GM19452 (cell line): ENCODE results near the gene SLC39A13.

ENCODE experiments used
- ATAC-seq: cut with Tn5 transposase; IDR thresholded peaks from one replicate; pipeline ENCODE4 v1.9.1; 2021; ENCODE audit not compliant: unreplicated experiment

Gene SLC39A13

GRCh38 chr11:47383071-47383470 is 25.3 kb upstream of the SLC39A13 start:
- no peak for ATAC-seq

DNA sequence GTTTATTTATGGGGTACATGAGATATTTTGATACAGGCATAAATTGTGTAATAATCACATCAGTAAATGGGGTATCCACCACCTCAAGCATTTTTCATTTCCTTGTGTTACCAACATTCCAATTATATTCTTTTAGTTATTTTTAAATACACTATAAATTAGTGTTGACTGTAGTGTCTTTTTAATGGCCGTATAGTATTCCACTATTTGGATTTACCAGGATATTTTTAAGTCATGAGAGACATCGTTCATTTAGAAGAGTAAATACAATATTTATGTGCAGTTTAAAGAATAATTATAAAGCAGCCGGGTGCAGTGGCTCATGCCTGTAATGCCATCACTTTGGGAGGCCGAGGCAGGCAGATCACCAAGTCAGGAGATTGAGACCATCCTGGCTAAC is 23.9 kb upstream of the SLC39A13 start:
- ATAC-seq: no peak

- ATAC-seq: no peak
Observed at GRCh38 chr11:47387944-47388696, 20.3 kb upstream of the SLC39A13 start.

DNA sequence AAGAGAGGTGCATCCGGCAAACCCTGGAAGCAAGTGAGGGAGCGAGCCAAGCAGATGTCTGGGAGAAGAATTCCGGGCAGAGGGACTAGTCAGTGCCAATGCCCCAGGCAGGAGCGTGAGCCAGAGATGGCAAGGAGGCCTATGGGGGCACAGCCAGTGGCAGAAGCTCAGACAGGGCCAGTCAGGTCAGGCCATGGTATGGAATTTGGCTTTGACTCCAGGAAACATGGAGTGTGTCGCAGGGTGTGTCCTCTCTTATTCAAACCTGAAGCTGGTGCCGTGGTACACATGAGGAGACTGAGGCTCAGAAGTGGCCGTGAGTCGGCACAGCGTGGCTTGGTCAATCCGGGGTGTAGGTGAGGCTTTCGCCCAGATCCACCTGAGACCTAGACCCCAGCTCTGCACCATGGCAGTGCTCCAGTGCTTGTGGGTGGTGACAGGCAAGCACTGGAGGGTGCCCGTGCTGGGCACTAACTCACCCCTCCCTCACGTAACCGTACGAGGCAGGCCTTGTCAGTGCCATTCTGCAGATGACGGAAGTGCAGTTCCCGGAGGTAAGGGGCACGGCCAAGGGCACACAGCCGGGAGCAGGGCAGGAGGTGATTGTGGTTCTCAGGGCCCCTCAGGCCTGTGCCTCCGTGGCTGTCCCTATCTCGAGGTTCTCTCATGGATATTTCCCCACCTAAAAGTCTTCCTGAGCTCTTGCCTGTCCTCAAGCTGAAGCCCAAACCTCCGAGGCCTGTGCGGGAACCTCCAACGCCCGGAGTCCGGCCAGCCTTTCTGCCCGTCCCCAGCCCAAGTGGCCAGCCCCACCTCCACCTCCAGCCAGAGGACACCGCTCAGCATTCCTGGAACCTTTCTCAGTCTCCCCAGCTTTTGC is 19.5 kb upstream of the SLC39A13 start:
- no peak for ATAC-seq

DNA sequence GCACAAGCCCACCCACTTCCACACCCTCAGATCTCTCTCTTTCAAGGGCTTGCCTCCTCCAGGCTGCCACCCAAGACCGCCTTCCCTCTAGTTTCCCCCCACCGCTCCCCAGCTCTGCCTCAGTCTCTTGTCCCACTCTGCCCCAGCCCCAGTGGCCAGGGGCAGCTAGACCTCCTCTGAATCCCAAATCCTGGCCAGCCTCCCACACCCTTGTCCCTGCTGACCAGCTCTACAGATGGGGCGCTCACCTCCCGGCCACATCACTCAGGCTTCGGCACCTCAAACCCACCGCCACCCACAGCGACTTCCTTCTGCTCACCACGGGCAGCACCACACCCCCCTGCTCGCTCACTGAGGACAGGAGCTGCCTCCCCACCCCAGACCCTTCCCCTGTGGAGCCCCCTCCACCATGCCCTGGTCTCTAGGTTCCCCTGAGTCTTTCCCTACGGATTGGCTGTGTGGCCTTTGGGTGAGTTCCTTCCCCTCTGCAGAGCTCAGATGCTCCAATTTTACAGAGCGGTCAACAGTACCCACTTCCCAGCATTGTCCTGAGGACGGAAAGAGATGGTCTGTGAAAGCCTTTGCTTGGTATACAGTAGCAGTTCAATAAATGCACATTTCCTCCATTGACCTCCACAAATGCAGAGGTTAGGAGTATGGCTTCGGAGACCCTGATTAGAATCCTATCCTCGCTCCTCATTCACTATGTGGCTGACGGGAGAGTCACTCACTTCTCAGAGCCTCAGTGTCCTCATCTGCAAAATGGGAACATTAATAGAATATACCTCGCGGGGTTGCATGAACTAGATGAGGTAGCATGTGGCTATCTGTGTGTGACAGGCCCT is 18.6 kb upstream of the SLC39A13 start:
- no peak for ATAC-seq

GRCh38 chr11:47390422-47390760 is 18.0 kb upstream of the SLC39A13 start:
- no peak for ATAC-seq

DNA sequence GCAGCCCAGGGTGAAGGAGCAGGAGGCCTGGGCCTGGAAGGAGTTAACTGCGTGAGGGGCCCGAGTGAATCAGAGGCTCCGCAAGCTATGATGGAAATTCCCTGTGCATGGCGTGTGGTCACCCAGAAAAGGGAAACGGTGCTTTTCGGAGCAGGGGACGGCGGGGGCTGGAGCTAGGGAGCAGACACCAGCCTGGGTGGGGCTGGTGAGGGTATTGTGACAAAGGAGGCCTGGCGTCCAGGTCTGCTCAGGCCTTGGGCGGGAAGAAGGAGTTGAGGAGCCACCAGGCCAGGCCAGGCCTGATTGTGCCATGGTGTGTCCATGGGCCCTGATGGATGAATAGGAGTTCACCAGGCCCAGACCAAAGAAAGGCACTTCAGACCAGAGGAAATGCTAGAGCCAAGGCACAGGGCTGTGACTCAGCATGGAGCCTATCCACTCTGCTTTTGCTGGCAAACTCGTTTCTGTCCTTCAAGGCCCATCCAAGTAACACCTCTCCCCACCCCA is 17.3 kb upstream of the SLC39A13 start:
- ATAC-seq: no peak

- ATAC-seq: no peak
Observed at GRCh38 chr11:47391711-47392432, 16.5 kb upstream of the SLC39A13 start.

GRCh38 chr11:47392546-47393162 is 15.7 kb upstream of the SLC39A13 start:
- no peak for ATAC-seq

GRCh38 chr11:47393163-47394049 is 15.0 kb upstream of the SLC39A13 start:
- no peak for ATAC-seq

DNA sequence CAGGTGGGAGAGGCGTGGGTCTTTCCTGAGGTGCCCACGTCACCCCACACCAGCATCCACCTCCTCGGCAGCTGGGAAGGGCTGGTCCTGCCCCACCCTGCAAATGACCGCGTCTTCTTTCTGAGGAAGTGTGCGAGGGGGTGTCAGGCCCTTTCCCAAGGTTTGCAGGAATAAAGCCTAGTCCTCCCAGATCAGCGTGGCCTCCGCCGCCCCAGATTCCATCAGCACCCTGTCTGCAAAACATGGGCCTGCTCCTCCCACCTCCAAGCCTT is 14.4 kb upstream of the SLC39A13 start:
- no peak for ATAC-seq

DNA sequence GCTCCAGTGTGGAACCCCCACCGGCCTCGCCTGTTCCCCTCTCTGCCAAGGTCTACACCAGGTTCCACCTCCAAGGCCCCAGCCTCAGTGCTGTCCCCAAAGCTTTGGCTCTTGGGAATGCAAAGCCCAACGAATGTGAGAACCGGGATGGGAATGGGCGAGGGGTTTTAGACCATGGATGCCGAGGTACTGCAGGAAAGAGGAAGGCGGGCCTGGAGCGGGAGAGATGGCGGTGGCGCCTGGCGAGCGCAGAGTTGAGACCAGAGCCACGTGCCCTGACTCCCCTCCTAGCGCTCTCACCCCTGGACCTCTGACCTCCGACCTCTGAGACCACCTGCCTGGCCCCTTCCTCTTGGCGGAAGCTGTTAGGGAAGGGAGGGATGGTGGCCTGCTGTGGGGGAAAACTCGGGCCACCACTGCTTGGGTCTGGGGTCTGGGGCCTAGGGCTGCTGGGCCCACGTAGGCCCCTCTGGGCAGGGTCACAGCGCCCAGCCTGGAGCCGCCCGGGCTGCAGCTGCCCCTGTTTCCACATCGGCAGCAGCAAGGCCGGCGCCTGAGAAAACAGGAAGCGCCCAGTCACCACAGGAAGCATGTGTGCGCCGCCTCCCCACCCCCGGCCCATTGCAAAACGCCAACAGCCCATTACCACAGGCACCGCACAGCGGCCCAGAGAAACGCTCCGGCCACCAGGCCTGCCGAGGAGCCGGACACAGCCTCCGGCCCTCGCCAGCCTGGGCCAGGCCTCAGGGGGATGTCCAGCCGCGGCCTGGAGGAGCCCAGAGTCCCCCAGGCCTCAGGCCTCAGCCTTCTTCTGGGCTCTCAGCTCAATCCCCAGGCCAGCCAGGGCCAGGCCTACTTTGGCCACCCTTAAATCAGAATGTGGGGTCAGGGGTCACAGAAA is 13.8 kb upstream of the SLC39A13 start:
- ATAC-seq: peak; percentile 55

DNA sequence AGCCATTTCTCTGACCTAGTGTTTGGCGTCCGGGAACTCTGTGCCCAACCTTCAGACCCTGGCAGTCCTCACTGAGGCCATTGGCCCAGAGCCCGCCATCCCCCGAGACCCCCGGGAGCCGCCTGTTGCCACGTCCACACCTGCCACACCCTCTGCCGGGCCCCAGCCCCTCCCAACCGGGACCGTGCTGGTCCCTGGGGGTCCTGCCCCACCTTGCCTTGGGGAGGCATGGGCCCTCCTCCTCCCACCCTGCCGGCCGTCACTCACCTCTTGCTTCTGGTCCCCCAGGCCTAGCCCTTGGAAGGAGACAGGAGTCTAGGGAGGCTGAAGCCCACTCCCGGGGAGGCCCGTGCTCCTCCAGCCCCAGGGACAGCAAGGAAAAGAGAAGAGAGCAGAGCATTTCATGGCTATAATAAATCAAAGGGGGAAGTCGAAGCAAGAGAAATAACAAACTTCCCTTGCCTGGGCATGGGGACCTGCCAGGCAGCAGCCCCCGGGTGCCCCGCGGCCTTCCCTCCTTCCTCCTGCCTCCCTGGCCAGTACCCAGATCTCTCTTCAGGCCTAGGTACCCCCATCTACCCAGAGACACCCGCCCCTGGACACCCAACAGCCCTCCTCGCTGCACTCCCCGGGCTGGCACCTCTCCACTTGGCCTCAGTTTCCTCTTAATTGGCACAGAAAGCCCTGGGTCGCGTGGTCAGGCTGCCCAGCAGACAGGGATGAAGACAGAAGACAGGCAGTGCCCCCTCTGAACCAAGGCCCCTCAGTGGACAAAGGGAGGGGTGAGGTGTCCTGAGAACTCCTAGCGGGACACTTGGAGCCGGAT is 13.0 kb upstream of the SLC39A13 start:
- ATAC-seq: no peak

DNA sequence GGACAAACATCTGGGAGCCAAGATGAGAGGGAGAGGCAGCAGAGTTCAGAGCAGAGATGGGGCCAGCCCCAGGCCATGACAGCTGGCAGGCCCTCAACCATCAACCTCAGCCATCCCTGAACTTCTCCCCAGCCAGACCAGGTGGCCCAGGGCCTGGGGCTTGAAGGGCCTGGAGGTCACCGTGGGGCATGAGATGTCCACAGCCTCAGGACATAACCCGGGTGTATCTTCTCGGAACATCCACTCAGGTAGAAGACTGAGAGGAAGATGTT is 12.4 kb upstream of the SLC39A13 start:
- ATAC-seq: no peak

- no peak for ATAC-seq
Observed at GRCh38 chr11:47398011-47398410, 10.4 kb upstream of the SLC39A13 start.

GRCh38 chr11:47398551-47398950 is 9.8 kb upstream of the SLC39A13 start:
- no peak for ATAC-seq

- ATAC-seq: peak; percentile 55
Observed at GRCh38 chr11:47399860-47400767, 8.3 kb upstream of the SLC39A13 start.
